ENCODE data around the gene CHCHD4.

GRCh38 chr3:14130707-14131106 is 6.0 kb upstream of the CHCHD4 start:
- TF ChIP-seq POLR2AphosphoS5 (IDR thresholded peaks at IDR 0.05; ENCODE audit: low read depth, low read length): no peak
- TF ChIP-seq TAF1 (IDR thresholded peaks at IDR 0.05; ENCODE audit: borderline replicate concordance, insufficient read depth, low read length): no peak
- TF ChIP-seq SIN3A (IDR thresholded peaks at IDR 0.05; ENCODE audit: borderline replicate concordance, insufficient read depth, low read length): no peak
- no peak for TF ChIP-seq REST (IDR thresholded peaks at IDR 0.05; ENCODE audit: insufficient read depth in 1 of 2, low read depth in 2 of 2, low read length in 2 of 2)

Data from PFSK-1 (cell line).